HG02571 (cell line): ENCODE results near the gene ACYP2.

Source experiments
- ATAC-seq: cut with Tn5 transposase; IDR thresholded peaks from one replicate; pipeline ENCODE4 v1.9.1; 2021; ENCODE audit warnings: mild to moderate bottlenecking, moderate library complexity; ENCODE audit not compliant: unreplicated experiment

Gene ACYP2

GRCh38 chr2:54212456-54212855 lies 97.0 kb downstream of the ACYP2 start:
- ATAC-seq, result no peak

GRCh38 chr2:54213082-54213481 lies 97.7 kb downstream of the ACYP2 start:
- ATAC-seq, result no peak

- ATAC-seq, result no peak
Measured at GRCh38 chr2:54224997-54225396, 109.6 kb downstream of the ACYP2 start.

- no peak for ATAC-seq
Measured at GRCh38 chr2:54226260-54226659, 110.8 kb downstream of the ACYP2 start.

- ATAC-seq, result no peak
Measured at GRCh38 chr2:54227798-54228197, 112.4 kb downstream of the ACYP2 start.

- no peak for ATAC-seq
Measured at GRCh38 chr2:54228945-54229344, 113.5 kb downstream of the ACYP2 start.

- ATAC-seq, result no peak
Measured at GRCh38 chr2:54233832-54234649, 118.6 kb downstream of the ACYP2 start.

GRCh38 chr2:54237428-54237827 lies 122.0 kb downstream of the ACYP2 start:
- ATAC-seq, result no peak

- ATAC-seq, result no peak
Measured at GRCh38 chr2:54239427-54239826, 124.0 kb downstream of the ACYP2 start.

- ATAC-seq, result no peak
Measured at GRCh38 chr2:54240515-54241469, 125.4 kb downstream of the ACYP2 start.

GRCh38 chr2:54247115-54247514 lies 131.7 kb downstream of the ACYP2 start:
- ATAC-seq, result no peak

GRCh38 chr2:54249629-54250028 lies 134.2 kb downstream of the ACYP2 start:
- no peak for ATAC-seq

- no peak for ATAC-seq
Measured at GRCh38 chr2:54254180-54254579, 138.8 kb downstream of the ACYP2 start.

- no peak for ATAC-seq
Measured at GRCh38 chr2:54255230-54256090, 140.0 kb downstream of the ACYP2 start.

- ATAC-seq, result no peak
Measured at GRCh38 chr2:54256091-54256694, 140.8 kb downstream of the ACYP2 start, which contains the start of gene TSPYL6. TSPYL6 (minus strand) TSS chr2:54256229; CDS start chr2:54256151, 78 bp downstream.

- no peak for ATAC-seq
Measured at GRCh38 chr2:54258166-54258565, 142.8 kb downstream of the ACYP2 start.

GRCh38 chr2:54259413-54260240 lies 144.2 kb downstream of the ACYP2 start:
- ATAC-seq, result peak; percentile 81

GRCh38 chr2:54260241-54260595 lies 144.8 kb downstream of the ACYP2 start:
- no peak for ATAC-seq

GRCh38 chr2:54261537-54261936 lies 146.1 kb downstream of the ACYP2 start:
- no peak for ATAC-seq
